Parathyroid adenoma (tissue), 2 donors: Measurements from ENCODE around the gene ZER1.

Experiments
- H2AFZ ChIP-seq: fragments of 300-600 bp; sonication (generic); one replicate; pipeline ENCODE4 v1.7.0; 2017; ENCODE audit warnings: antibody characterized with exemption, mild to moderate bottlenecking
- H3K27ac ChIP-seq: fragments of 300-600 bp; sonication (generic); one replicate; pipeline ENCODE4 v1.7.0; 2017
- H3K27me3 ChIP-seq: fragments of 300-600 bp; sonication (generic); one replicate; pipeline ENCODE4 v1.7.0; 2017; ENCODE audit warnings: low read length; ENCODE audit not compliant: control insufficient read depth, insufficient read depth
- H3K36me3 ChIP-seq: fragments of 300-600 bp; sonication (generic); one replicate; pipeline ENCODE4 v1.7.0; 2017; ENCODE audit warnings: low read length; ENCODE audit not compliant: control insufficient read depth, insufficient read depth
- H3K4me1 ChIP-seq: fragments of 300-600 bp; sonication (generic); one replicate; pipeline ENCODE4 v1.7.0; 2017; ENCODE audit warnings: control low read depth
- H3K4me2 ChIP-seq: fragments of 300-600 bp; sonication (generic); one replicate; pipeline ENCODE4 v1.7.0; 2017; ENCODE audit warnings: low read length
- H3K4me3 ChIP-seq: fragments of 300-600 bp; sonication (generic); one replicate; pipeline ENCODE4 v1.7.0; 2017; ENCODE audit warnings: low read depth, low read length
- H3K79me2 ChIP-seq: fragments of 300-600 bp; sonication (generic); one replicate; pipeline ENCODE4 v1.7.0; 2017; ENCODE audit warnings: control low read depth
- H3K9ac ChIP-seq: fragments of 300-600 bp; sonication (generic); one replicate; pipeline ENCODE4 v1.7.0; 2017; ENCODE audit warnings: mild to moderate bottlenecking
- H3K9me3 ChIP-seq: fragments of 300-600 bp; sonication (generic); one replicate; pipeline ENCODE4 v1.7.0; 2017; ENCODE audit warnings: low read length; ENCODE audit not compliant: control insufficient read depth
- TF ChIP-seq, protein P1 (sequence below): fragments of 300-600 bp; sonication (generic); IDR thresholded peaks from one replicate; pipeline ENCODE4 v1.7.0; 2017; ENCODE audit warnings: antibody characterized with exemption, mild to moderate bottlenecking
- donor health status: primary hyperparathyroidism.

Gene ZER1

DNA sequence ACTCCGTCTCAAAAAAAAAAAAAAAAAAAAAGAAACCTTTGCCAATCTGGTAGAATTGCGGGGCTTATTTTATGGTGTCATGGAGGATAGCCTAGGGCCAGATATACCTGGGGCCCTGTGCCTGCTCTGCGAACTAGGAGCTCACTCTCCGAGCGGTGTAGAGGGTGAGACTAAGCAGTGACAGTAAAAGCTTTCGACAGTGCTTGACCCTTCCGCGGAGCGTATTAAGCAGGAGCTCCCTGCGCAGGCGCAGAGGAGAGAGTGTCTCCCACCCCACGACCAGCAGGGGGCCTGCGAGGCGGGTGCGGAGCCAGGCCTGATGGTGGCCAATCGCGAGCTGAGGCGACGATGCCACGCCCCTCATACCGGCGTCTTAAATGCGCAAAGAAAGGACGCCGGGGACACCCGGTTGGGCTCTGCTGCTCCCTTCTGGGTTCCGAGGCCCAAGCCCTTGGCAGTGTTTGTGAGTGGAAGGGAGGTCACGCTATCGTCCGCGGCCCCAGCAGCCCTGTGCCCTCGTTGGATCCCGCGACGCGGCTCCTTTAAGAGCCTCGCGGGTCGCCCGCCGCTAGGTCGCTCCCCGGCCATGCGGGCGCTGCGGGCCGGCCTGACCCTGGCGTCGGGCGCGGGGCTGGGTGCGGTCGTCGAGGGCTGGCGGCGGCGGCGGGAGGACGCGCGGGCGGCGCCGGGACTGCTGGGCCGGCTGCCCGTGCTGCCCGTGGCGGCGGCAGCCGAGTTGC, 46.5 kb upstream of the ZER1 start, which contains the start of gene ENDOG:
Gene ENDOG (plus strand): TSS at position 402 of the 740 bp plus-strand sequence. CDS start 185 bp downstream, at position 587.
- peak within 1 kb of the TSS; percentile 95 for H3K4me2 ChIP-seq
- H3K9me3 ChIP-seq: no peaks in the 10 kb centered on the region
- H3K79me2 ChIP-seq: no peaks in the 10 kb centered on the region
- no peak within 1 kb of the TSS for H3K9ac ChIP-seq
- peak within 1 kb of the TSS; percentile 77 for H3K27ac ChIP-seq
- H3K27me3 ChIP-seq: no peaks in the 10 kb centered on the region
- no peaks in the 10 kb centered on the region for H3K4me1 ChIP-seq
- TF ChIP-seq, protein P1, sequence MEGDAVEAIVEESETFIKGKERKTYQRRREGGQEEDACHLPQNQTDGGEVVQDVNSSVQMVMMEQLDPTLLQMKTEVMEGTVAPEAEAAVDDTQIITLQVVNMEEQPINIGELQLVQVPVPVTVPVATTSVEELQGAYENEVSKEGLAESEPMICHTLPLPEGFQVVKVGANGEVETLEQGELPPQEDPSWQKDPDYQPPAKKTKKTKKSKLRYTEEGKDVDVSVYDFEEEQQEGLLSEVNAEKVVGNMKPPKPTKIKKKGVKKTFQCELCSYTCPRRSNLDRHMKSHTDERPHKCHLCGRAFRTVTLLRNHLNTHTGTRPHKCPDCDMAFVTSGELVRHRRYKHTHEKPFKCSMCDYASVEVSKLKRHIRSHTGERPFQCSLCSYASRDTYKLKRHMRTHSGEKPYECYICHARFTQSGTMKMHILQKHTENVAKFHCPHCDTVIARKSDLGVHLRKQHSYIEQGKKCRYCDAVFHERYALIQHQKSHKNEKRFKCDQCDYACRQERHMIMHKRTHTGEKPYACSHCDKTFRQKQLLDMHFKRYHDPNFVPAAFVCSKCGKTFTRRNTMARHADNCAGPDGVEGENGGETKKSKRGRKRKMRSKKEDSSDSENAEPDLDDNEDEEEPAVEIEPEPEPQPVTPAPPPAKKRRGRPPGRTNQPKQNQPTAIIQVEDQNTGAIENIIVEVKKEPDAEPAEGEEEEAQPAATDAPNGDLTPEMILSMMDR: peak; percentile 91
- H3K36me3 ChIP-seq: no peaks in the 10 kb centered on the region
- peak within 1 kb of the TSS; percentile 90 for H2AFZ ChIP-seq
- H3K4me3 ChIP-seq: peak within 1 kb of the TSS; percentile 66

DNA sequence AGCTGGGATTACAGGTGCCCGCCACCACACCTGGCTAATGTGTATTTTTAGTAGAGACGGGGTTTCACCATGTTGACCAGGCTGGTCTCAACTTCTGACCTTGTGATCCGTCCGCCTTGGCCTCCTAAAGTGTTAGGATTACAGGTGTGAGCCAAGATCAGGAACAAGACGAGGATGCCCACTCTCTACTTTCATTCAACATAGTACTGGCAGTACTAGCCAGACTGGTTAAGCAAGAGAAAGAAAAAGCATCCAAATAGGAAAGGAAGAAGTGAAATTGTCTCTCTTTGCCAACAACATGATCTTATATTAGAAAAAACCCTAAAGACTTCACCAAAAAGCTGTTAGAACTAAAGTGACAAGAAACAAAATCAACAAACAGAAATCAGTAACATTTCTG, 39.1 kb upstream of the ZER1 start:
- Histone ChIP-seq H3K4me2 (no peak overlapping the region), H3K27me3 (no peaks in the 10 kb centered on the region), H3K9me3 (no peaks in the 10 kb centered on the region), H3K4me3 (no peak overlapping the region), H2AFZ (no peak overlapping the region), H3K27ac (no peak overlapping the region), H3K36me3 (no peaks in the 10 kb centered on the region), H3K79me2 (no peaks in the 10 kb centered on the region), H3K4me1 (no peaks in the 10 kb centered on the region), H3K9ac (no peak overlapping the region)
- TF ChIP-seq, protein P1: no peak

DNA sequence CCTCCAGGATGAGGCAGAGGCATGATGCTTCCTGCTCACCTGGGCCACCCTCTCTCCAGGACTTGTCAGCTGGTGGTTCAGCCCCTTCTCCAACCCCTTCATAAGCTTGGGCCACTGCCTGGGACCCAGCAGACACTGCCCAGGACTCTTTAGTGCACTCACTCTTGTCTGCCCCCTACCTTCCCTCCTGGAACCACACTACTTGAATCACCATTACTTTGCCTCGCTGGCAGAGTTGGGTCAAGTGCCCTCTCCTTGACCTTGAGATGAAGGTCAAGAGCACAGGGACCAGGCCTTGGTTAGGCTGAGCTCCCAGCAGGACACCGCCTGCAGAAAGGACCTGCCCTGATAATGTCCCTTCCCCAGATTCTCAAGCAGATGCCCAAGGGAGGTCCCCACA, 38.1 kb upstream of the ZER1 start:
- H2AFZ ChIP-seq: no peak overlapping the region
- H3K4me3 ChIP-seq: no peak overlapping the region
- H3K9me3 ChIP-seq: no peaks in the 10 kb centered on the region
- no peak overlapping the region for H3K27ac ChIP-seq
- H3K9ac ChIP-seq: no peak overlapping the region
- TF ChIP-seq, protein P1: no peak
- H3K4me1 ChIP-seq: no peaks in the 10 kb centered on the region
- H3K27me3 ChIP-seq: no peaks in the 10 kb centered on the region
- no peak overlapping the region for H3K4me2 ChIP-seq
- no peaks in the 10 kb centered on the region for H3K36me3 ChIP-seq
- no peaks in the 10 kb centered on the region for H3K79me2 ChIP-seq

DNA sequence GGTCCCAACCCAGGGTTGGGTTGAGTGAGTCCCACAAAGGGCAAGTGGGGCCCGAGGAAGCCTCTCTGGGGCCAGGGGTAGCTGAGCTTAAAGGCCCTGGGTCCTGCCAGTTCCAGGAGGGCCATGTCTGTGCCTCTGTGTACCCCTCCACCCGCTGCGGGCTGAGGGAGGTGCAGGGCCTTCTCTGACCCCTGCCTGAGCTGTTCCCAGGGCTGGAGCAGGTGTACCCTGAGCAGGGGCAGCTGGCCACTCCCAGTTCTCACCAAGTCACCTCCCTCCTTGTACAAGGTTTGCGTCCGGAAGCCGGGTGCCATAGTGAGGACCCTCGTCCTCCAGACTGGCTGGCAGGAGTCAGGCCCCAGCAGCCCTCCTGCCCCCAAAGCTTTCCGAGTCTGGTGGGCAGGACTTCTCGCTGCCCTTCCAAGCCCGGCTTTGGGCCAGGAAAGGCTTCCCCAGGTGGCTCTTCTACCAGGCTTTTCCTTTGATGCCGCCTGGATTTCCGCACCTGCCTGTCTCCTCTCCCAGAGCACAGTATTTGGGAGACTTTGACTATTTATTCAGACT, 37.4 kb upstream of the ZER1 start:
- H3K79me2 ChIP-seq: no peaks in the 10 kb centered on the region
- no peaks in the 10 kb centered on the region for H3K9me3 ChIP-seq
- no peak overlapping the region for H3K4me2 ChIP-seq
- H3K9ac ChIP-seq: no peak overlapping the region
- H3K27me3 ChIP-seq: no peaks in the 10 kb centered on the region
- no peak overlapping the region for H2AFZ ChIP-seq
- no peak overlapping the region for H3K27ac ChIP-seq
- H3K4me1 ChIP-seq: no peaks in the 10 kb centered on the region
- no peaks in the 10 kb centered on the region for H3K36me3 ChIP-seq
- H3K4me3 ChIP-seq: no peak overlapping the region
- TF ChIP-seq, protein P1: no peak
